OCI-LY7 (cell line): Measurements from ENCODE around the gene FOXO6.

Experiments
- CTCF ChIP-seq: fragments of 200-600 bp; sonication (generic); conservative IDR thresholded peaks from 2 replicates; pipeline ENCODE4 v1.5.1; 2014; ENCODE audit warnings: mild to moderate bottlenecking, antibody characterized with exemption, low read length, moderate library complexity, mixed read lengths
- EZH2phosphoT487 ChIP-seq: fragments of 200-600 bp; sonication (generic); IDR thresholded peaks from 2 replicates; pipeline ENCODE4 v1.6.1; 2018; ENCODE audit warnings: low read depth, borderline replicate concordance, mild to moderate bottlenecking, mixed run types, antibody characterized with exemption, low read length, moderate library complexity, mixed read lengths

GRCh38 chr1:41427916-41428737, 66.9 kb downstream of the FOXO6 start:
- TF ChIP-seq EZH2phosphoT487 (no peak), CTCF (no peak)
